Left forelimb (tissue), 1 donor: Measurements from ENCODE around the gene CPLANE2.
"Not testable (repeated sequence)": the region's sequence is repeated elsewhere in the genome, so short reads cannot be mapped to it uniquely, and the experiment has no call there.

Source experiments
- DNase-seq: peaks from one replicate; pipeline ENCODE4 v3.0.0-alpha.2; 2018; ENCODE audit warnings: low spot score

Gene CPLANE2

GRCh38 chr1:16236511-16237342 is at the start of gene CPLANE2:
Gene CPLANE2 (minus strand): TSS chr1:16237183. CDS start chr1:16236742, 441 bp downstream.
- peak; percentile 94 for DNase-seq

- DNase-seq = no peak
These were observed 49.1 kb upstream of the CPLANE2 start for GRCh38 chr1:16286122-16286521.

- no peak for DNase-seq
These were observed 44.8 kb upstream of the CPLANE2 start for GRCh38 chr1:16281765-16282164.

GRCh38 chr1:16279186-16279585 is 42.2 kb upstream of the CPLANE2 start:
- DNase-seq = no peak

GRCh38 chr1:16276302-16277030 is 39.5 kb upstream of the CPLANE2 start:
- DNase-seq = no peak

GRCh38 chr1:16275591-16275990 is 38.6 kb upstream of the CPLANE2 start:
- DNase-seq = no peak

GRCh38 chr1:16267690-16268180 is 30.8 kb upstream of the CPLANE2 start:
- no peak for DNase-seq

- no peak for DNase-seq
These were observed 29.6 kb upstream of the CPLANE2 start for GRCh38 chr1:16266411-16267118.

- no peak for DNase-seq
These were observed 25.1 kb upstream of the CPLANE2 start for GRCh38 chr1:16262067-16262466.

GRCh38 chr1:16260814-16261213 is 23.8 kb upstream of the CPLANE2 start:
- DNase-seq = no peak

GRCh38 chr1:16258591-16259135 is 21.7 kb upstream of the CPLANE2 start:
- DNase-seq = no peak

- no peak for DNase-seq
These were observed 21.0 kb upstream of the CPLANE2 start for GRCh38 chr1:16257968-16258367.

GRCh38 chr1:16257556-16257955 is 20.6 kb upstream of the CPLANE2 start:
- DNase-seq = not testable (repeated sequence)

- no peak for DNase-seq
These were observed 19.5 kb upstream of the CPLANE2 start for GRCh38 chr1:16256478-16256877.

GRCh38 chr1:16254263-16254928 is 17.4 kb upstream of the CPLANE2 start:
- DNase-seq = no peak

- DNase-seq = no peak
These were observed 16.4 kb upstream of the CPLANE2 start for GRCh38 chr1:16253332-16253922.

GRCh38 chr1:16252912-16253311 is 15.9 kb upstream of the CPLANE2 start:
- DNase-seq = no peak

GRCh38 chr1:16251381-16251780 is 14.4 kb upstream of the CPLANE2 start:
- no peak for DNase-seq

GRCh38 chr1:16250524-16251251 is 13.7 kb upstream of the CPLANE2 start:
- no peak for DNase-seq

GRCh38 chr1:16249596-16250241 is 12.7 kb upstream of the CPLANE2 start:
- DNase-seq = no peak
